Stimulated activated CD8-positive, alpha-beta memory T cell treated with anti-CD3 and anti-CD28 coated beads, Interleukin-15, amount 100 ng/mL, for 24 hours (primary cell): ENCODE results near the gene ARFIP2.

Source experiments
- DNase-seq: peaks from one replicate; pipeline ENCODE4 v3.0.0-alpha.2; 2020; ENCODE audit warnings: low read depth

ARFIP2 gene

GRCh38 chr11:6442441-6442840 lies 38.7 kb downstream of the ARFIP2 start:
- no peak for DNase-seq

- DNase-seq = no peak
These were observed 40.2 kb downstream of the ARFIP2 start, which contains the start of gene HPX for GRCh38 chr11:6440906-6441358. Gene HPX (minus strand): TSS chr11:6440987. CDS start chr11:6440963, 24 bp downstream.

- DNase-seq = no peak
These were observed 42.1 kb downstream of the ARFIP2 start for GRCh38 chr11:6438979-6439571.

GRCh38 chr11:6437993-6438392 lies 43.1 kb downstream of the ARFIP2 start:
- no peak for DNase-seq

GRCh38 chr11:6437423-6437822 lies 43.7 kb downstream of the ARFIP2 start:
- DNase-seq = no peak

- no peak for DNase-seq
These were observed 47.0 kb downstream of the ARFIP2 start for GRCh38 chr11:6433998-6434660.

- no peak for DNase-seq
These were observed 49.3 kb downstream of the ARFIP2 start for GRCh38 chr11:6431861-6432260.

- no peak for DNase-seq
These were observed 53.6 kb downstream of the ARFIP2 start for GRCh38 chr11:6427516-6427915.
